CD4-positive, alpha-beta T cell (primary cell): ENCODE measurements around the gene SMOC2. TPM values are rescaled to one million over a fixed set of nuclear protein-coding genes. Genes with fewer than 3 reads are reported as not detected.

Source experiments
- ATAC-seq: fragments of 200-7000 bp; cut with Tn5 transposase; one replicate; pipeline ENCODE4 v1.10.0; 2022; ENCODE audit warnings: mild to moderate bottlenecking; ENCODE audit not compliant: poor library complexity
- CTCF ChIA-PET: fragments of 350-600 bp; sonication (Branson Sonifier 250); formaldehyde crosslinking; loops from one replicate; lab custom pipeline; 2021; ENCODE audit warnings: antibody characterized with exemption, inconsistent platforms; lab: Charles Lee
- POLR2A ChIA-PET: fragments of 350-600 bp; sonication (Branson Sonifier 250); formaldehyde crosslinking; loops from one replicate; lab custom pipeline; 2021; ENCODE audit warnings: antibody characterized with exemption, inconsistent platforms; lab: Charles Lee
- DNase-seq, 14 experiments: peaks; one replicate each; pipeline ENCODE4 v3.0.0-alpha.2; 2013 to 2020; ENCODE audit warnings: mixed read lengths in 2 of 14
- H3K27ac ChIP-seq, 2 donors: one replicate each; pipeline versions ENCODE4 v1.5.1 to v1.7.0; 2013; ENCODE audit warnings: low read length in 2 of 2, low read depth in 1 of 2, mild to moderate bottlenecking in 1 of 2
- H3K27me3 ChIP-seq, 2 experiments: 1 replicate in 1 of 2; 2 replicates in 1 of 2; pipeline versions ENCODE4 v1.6.1 to v1.7.0; 2013; ENCODE audit warnings: low read length in 2 of 2, control low read depth in 1 of 2, mild to moderate bottlenecking in 1 of 2, moderate library complexity in 1 of 2; ENCODE audit not compliant: insufficient read depth in 2 of 2, control insufficient read depth in 1 of 2
- H3K36me3 ChIP-seq: one replicate; pipeline ENCODE4 v1.6.1; 2013; ENCODE audit warnings: low read length, control low read depth; ENCODE audit not compliant: insufficient read depth
- H3K4me1 ChIP-seq: one replicate; pipeline ENCODE4 v1.6.1; 2013; ENCODE audit warnings: low read length, control low read depth; ENCODE audit not compliant: insufficient read depth
- H3K4me3 ChIP-seq: one replicate; pipeline ENCODE4 v1.5.1; 2013; ENCODE audit warnings: mild to moderate bottlenecking, low read length, moderate library complexity
- H3K9me3 ChIP-seq, 2 experiments: 1 replicate in 1 of 2; 2 replicates in 1 of 2; pipeline versions ENCODE4 v1.6.1 to v1.7.0; 2013; ENCODE audit warnings: low read length in 2 of 2, mild to moderate bottlenecking in 2 of 2, control low read depth in 1 of 2, moderate library complexity in 1 of 2; ENCODE audit not compliant: control insufficient read depth in 1 of 2, insufficient read depth in 1 of 2
- H3K27ac Mint-ChIP-seq: one replicate; pipeline ENCODE4 v1.8.0; 2020; ENCODE audit warnings: mixed read lengths
- H3K27me3 Mint-ChIP-seq: one replicate; pipeline ENCODE4 v1.8.0; 2021; ENCODE audit warnings: mixed read lengths
- H3K36me3 Mint-ChIP-seq: one replicate; pipeline ENCODE4 v1.8.0; 2021; ENCODE audit warnings: low read depth, mixed read lengths
- H3K4me1 Mint-ChIP-seq: one replicate; pipeline ENCODE4 v1.8.0; 2021; ENCODE audit warnings: low read depth, mixed read lengths
- H3K4me3 Mint-ChIP-seq: one replicate; pipeline ENCODE4 v1.8.0; 2020; ENCODE audit warnings: mild to moderate bottlenecking, mixed read lengths
- H3K9me3 Mint-ChIP-seq: one replicate; pipeline ENCODE4 v1.8.0; 2020; ENCODE audit warnings: mixed read lengths
- intact Hi-C, 2 experiments: fragments of 100-400 bp; cut with DNase I in 1 of 2; cut with micrococcal nuclease in 1 of 2; formaldehyde crosslinking; loops; one replicate each; pipeline versions ENCODE4 v1.15.1 to v1.9.0; 2023 to 2025; cut with DNase I, micrococcal nuclease
- total RNA-seq, 174 experiments: library from RNA in 2 of 174; stranded (reverse) in 2 of 174; gene quantifications; one replicate each; pipeline ENCODE4 v1.2.3 and lab custom pipeline; 2021 to 2026
- TF ChIP-seq, protein P1 (sequence below): fragments of 200-600 bp; IDR thresholded peaks from one replicate; pipeline ENCODE4 v1.8.0; 2022; ENCODE audit warnings: antibody characterized with exemption, mild to moderate bottlenecking

SMOC2 gene
- total RNA-seq, 2 experiments from 2014 or later = not detected

GRCh38 chr6:168452685-168453377 lies 11.8 kb downstream of the SMOC2 start:
- DNase-seq (no peak), ATAC-seq (no peak)
- no peak overlapping the region for H3K4me3 Mint-ChIP-seq
- H3K27ac ChIP-seq = no peak overlapping the region
- no peak overlapping the region for H3K27ac Mint-ChIP-seq
- TF ChIP-seq, protein P1, sequence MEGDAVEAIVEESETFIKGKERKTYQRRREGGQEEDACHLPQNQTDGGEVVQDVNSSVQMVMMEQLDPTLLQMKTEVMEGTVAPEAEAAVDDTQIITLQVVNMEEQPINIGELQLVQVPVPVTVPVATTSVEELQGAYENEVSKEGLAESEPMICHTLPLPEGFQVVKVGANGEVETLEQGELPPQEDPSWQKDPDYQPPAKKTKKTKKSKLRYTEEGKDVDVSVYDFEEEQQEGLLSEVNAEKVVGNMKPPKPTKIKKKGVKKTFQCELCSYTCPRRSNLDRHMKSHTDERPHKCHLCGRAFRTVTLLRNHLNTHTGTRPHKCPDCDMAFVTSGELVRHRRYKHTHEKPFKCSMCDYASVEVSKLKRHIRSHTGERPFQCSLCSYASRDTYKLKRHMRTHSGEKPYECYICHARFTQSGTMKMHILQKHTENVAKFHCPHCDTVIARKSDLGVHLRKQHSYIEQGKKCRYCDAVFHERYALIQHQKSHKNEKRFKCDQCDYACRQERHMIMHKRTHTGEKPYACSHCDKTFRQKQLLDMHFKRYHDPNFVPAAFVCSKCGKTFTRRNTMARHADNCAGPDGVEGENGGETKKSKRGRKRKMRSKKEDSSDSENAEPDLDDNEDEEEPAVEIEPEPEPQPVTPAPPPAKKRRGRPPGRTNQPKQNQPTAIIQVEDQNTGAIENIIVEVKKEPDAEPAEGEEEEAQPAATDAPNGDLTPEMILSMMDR = no peak
- H3K36me3 ChIP-seq = no peaks in the 10 kb centered on the region
- ChIA-PET CTCF (no interaction called here), POLR2A (no interaction called here)
- no peaks in the 10 kb centered on the region for H3K4me1 Mint-ChIP-seq
- H3K36me3 Mint-ChIP-seq = no peaks in the 10 kb centered on the region
- intact Hi-C loops = no loop called here
- no peak overlapping the region for H3K4me3 ChIP-seq
- H3K9me3 Mint-ChIP-seq = no peaks in the 10 kb centered on the region
- H3K27me3 ChIP-seq = peaks cover 0 to 2% of the 10 kb centered on the region in 2 experiments
- H3K9me3 ChIP-seq = no peaks in the 10 kb centered on the region
- no peaks in the 10 kb centered on the region for H3K4me1 ChIP-seq
- H3K27me3 Mint-ChIP-seq = peaks cover 34% of the 10 kb centered on the region

- no peak for DNase-seq
- H3K4me3 ChIP-seq = no peak overlapping the region
- intact Hi-C loops = no loop called here
- H3K9me3 ChIP-seq = no peaks in the 10 kb centered on the region
- no peak overlapping the region for H3K4me3 Mint-ChIP-seq
- H3K4me1 Mint-ChIP-seq = no peaks in the 10 kb centered on the region
- H3K36me3 Mint-ChIP-seq = no peaks in the 10 kb centered on the region
- no peak overlapping the region for H3K27ac Mint-ChIP-seq
- peaks cover 0 to 2% of the 10 kb centered on the region in 2 experiments for H3K27me3 ChIP-seq
- no peaks in the 10 kb centered on the region for H3K9me3 Mint-ChIP-seq
- H3K27me3 Mint-ChIP-seq = peaks cover 30% of the 10 kb centered on the region
- no peak overlapping the region for H3K27ac ChIP-seq
- no peaks in the 10 kb centered on the region for H3K4me1 ChIP-seq
- no peak for ATAC-seq
- no peaks in the 10 kb centered on the region for H3K36me3 ChIP-seq
- ChIA-PET POLR2A (no interaction called here), CTCF (no interaction called here)
- TF ChIP-seq, protein P1 = no peak
Observed at GRCh38 chr6:168455847-168456530, 15.0 kb downstream of the SMOC2 start.

GRCh38 chr6:168456907-168457652 lies 16.1 kb downstream of the SMOC2 start:
- Histone ChIP-seq H3K9me3 (no peaks in the 10 kb centered on the region), H3K36me3 (no peaks in the 10 kb centered on the region), H3K4me1 (no peaks in the 10 kb centered on the region), H3K4me3 (no peak overlapping the region), H3K27me3 (peaks cover 0 to 2% of the 10 kb centered on the region in 2 experiments), H3K27ac (no peak overlapping the region)
- Mint-ChIP-seq H3K27me3 (peaks cover 22% of the 10 kb centered on the region), H3K9me3 (no peaks in the 10 kb centered on the region), H3K4me1 (no peaks in the 10 kb centered on the region), H3K36me3 (no peaks in the 10 kb centered on the region), H3K27ac (no peak overlapping the region), H3K4me3 (no peak overlapping the region)
- TF ChIP-seq, protein P1 = no peak
- intact Hi-C loops = no loop called here
- DNase-seq (no peak), ATAC-seq (no peak)
- ChIA-PET CTCF (no interaction called here), POLR2A (no interaction called here)
